PC-9 (cell line): ENCODE results near the gene PRKAG2. TPM values are rescaled to one million over a fixed set of nuclear protein-coding genes. Genes with fewer than 3 reads are reported as not detected.

Experiments used
- BruUV-seq: library from RNA; stranded (reverse); fragments of 400-500 nt; replicated peaks from 2 replicates; lab custom pipeline; 2021; lab: Mats Ljungman, UMichigan
- CTCF ChIA-PET: fragments of 300-600 bp; sonication (Branson Sonifier 250); formaldehyde crosslinking; loops from one replicate; lab custom pipeline; 2022; ENCODE audit warnings: antibody characterized with exemption; lab: Charles Lee
- POLR2A ChIA-PET: fragments of 300-600 bp; sonication (Branson Sonifier 250); formaldehyde crosslinking; loops from one replicate; lab custom pipeline; 2022; ENCODE audit warnings: antibody characterized with exemption; ENCODE audit not compliant: unreplicated experiment; lab: Charles Lee
- DNase-seq, 2 experiments: peaks; one replicate each; pipeline versions ENCODE4 v3.0.0 to v3.0.0-alpha.2; 2015 to 2022; ENCODE audit warnings: mixed read lengths in 1 of 2
- H2AFZ ChIP-seq: fragments of 200-600 bp; sonication (generic); 2 replicates; pipeline ENCODE4 v1.8.1; 2017; ENCODE audit warnings: antibody characterized with exemption
- H3F3A ChIP-seq: fragments of 200-600 bp; sonication (generic); 2 replicates; pipeline ENCODE4 v1.8.1; 2017; ENCODE audit warnings: antibody characterized with exemption, mild to moderate bottlenecking, low read depth; ENCODE audit not compliant: insufficient read depth
- H3K27ac ChIP-seq: fragments of 200-600 bp; sonication (generic); 2 replicates; pipeline ENCODE4 v1.6.1; 2016; ENCODE audit warnings: mixed run types
- H3K27me3 ChIP-seq: fragments of 200-600 bp; sonication (generic); 2 replicates; pipeline ENCODE4 v1.6.1; 2016; ENCODE audit warnings: low read depth, mixed run types; ENCODE audit not compliant: insufficient read depth
- H3K36me3 ChIP-seq: fragments of 200-600 bp; sonication (generic); 2 replicates; pipeline ENCODE4 v1.6.1; 2016; ENCODE audit warnings: low read depth, mixed run types
- H3K4me1 ChIP-seq: fragments of 200-600 bp; sonication (generic); replicated peaks from 2 replicates; pipeline ENCODE4 v1.6.1; 2016; ENCODE audit warnings: mixed run types; ENCODE audit not compliant: insufficient read depth
- H3K4me2 ChIP-seq: fragments of 200-600 bp; sonication (generic); 2 replicates; pipeline ENCODE4 v1.6.1; 2017; ENCODE audit warnings: mixed run types
- H3K4me3 ChIP-seq: fragments of 200-600 bp; sonication (generic); 2 replicates; pipeline ENCODE4 v1.6.1; 2016; ENCODE audit warnings: mixed run types
- H3K79me2 ChIP-seq: fragments of 200-600 bp; sonication (generic); 2 replicates; pipeline ENCODE4 v1.6.1; 2017; ENCODE audit warnings: low read depth, mixed run types
- H3K9me2 ChIP-seq: fragments of 200-600 bp; sonication (generic); 2 replicates; pipeline ENCODE4 v1.8.1; 2017; ENCODE audit warnings: mild to moderate bottlenecking; ENCODE audit not compliant: insufficient read depth
- H3K9me3 ChIP-seq: fragments of 200-600 bp; sonication (generic); 2 replicates; pipeline ENCODE4 v1.8.1; 2016; ENCODE audit warnings: low read depth; ENCODE audit not compliant: insufficient read depth
- H4K20me1 ChIP-seq: fragments of 200-600 bp; sonication (generic); 2 replicates; pipeline ENCODE4 v1.8.1; 2017; ENCODE audit not compliant: insufficient read depth
- EZH2 ChIP-seq: fragments of 200-600 bp; sonication (generic); IDR thresholded peaks from 2 replicates; pipeline ENCODE4 v1.8.0; 2017; ENCODE audit warnings: antibody characterized with exemption, low read depth
- intact Hi-C: fragments of 100-400 bp; cut with micrococcal nuclease; formaldehyde crosslinking; loops from one replicate; pipeline ENCODE4 v1.10.0; 2022; ENCODE audit not compliant: unreplicated experiment
- total RNA-seq: library from RNA; stranded (reverse); gene quantifications from 2 replicates; pipeline ENCODE4 v1.2.3, GENCODE V29; 2021
- TF ChIP-seq, protein P1 (sequence below): fragments of 200-600 bp; sonication (generic); conservative IDR thresholded peaks from 2 replicates; pipeline ENCODE4 v1.6.1; 2017; ENCODE audit warnings: mixed run types, antibody characterized with exemption, mild to moderate bottlenecking, moderate library complexity

Gene PRKAG2
- total RNA-seq, 1 experiment from 2014 or later, result 37.3 TPM

GRCh38 chr7:151805191-151805590, 71.7 kb downstream of the PRKAG2 start:
- Histone ChIP-seq H3K4me1 (peaks cover 10% of the 10 kb centered on the region), H3K9me3 (no peaks in the 10 kb centered on the region), H3K79me2 (no peaks in the 10 kb centered on the region), H3K27ac (no peak overlapping the region), H3K9me2 (no peaks in the 10 kb centered on the region), H4K20me1 (no peaks in the 10 kb centered on the region), H3F3A (no peaks in the 10 kb centered on the region), H3K36me3 (no peaks in the 10 kb centered on the region), H3K4me2 (no peak overlapping the region), H3K4me3 (no peak overlapping the region), H3K27me3 (peaks cover 6% of the 10 kb centered on the region; the same call in 1 of the 2 replicates), H2AFZ (no peak overlapping the region)
- CTCF ChIA-PET, result no interaction called here
- intact Hi-C loops, result no loop called here
- TF ChIP-seq, protein P1, sequence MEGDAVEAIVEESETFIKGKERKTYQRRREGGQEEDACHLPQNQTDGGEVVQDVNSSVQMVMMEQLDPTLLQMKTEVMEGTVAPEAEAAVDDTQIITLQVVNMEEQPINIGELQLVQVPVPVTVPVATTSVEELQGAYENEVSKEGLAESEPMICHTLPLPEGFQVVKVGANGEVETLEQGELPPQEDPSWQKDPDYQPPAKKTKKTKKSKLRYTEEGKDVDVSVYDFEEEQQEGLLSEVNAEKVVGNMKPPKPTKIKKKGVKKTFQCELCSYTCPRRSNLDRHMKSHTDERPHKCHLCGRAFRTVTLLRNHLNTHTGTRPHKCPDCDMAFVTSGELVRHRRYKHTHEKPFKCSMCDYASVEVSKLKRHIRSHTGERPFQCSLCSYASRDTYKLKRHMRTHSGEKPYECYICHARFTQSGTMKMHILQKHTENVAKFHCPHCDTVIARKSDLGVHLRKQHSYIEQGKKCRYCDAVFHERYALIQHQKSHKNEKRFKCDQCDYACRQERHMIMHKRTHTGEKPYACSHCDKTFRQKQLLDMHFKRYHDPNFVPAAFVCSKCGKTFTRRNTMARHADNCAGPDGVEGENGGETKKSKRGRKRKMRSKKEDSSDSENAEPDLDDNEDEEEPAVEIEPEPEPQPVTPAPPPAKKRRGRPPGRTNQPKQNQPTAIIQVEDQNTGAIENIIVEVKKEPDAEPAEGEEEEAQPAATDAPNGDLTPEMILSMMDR, result no peak
- TF ChIP-seq EZH2, result no peak
- no TSS peak for BruUV-seq
- POLR2A ChIA-PET, result no interaction called here
- DNase-seq, result no peak

DNA sequence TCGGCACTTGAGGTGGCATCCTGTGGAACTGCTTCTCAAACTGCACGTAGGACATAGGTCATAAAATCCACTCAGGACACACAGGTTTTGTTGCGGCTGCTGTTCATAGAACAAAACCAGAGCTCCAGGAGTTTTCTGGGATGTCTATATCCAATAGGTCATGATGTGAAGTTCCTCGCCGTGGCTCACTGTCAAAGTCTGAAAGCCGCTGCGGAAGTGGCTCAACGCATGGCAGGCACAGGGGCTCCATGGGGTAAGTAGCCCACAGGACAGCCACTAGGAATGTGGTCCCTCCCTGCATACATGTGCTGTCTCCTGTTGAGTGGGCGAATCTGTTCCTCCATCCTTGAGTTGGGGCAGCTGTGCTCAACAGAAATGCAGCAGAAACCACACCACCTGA, 72.2 kb downstream of the PRKAG2 start:
- Histone ChIP-seq H3K27me3 (peaks cover 6% of the 10 kb centered on the region; the same call in 1 of the 2 replicates), H3K36me3 (no peaks in the 10 kb centered on the region), H3F3A (no peaks in the 10 kb centered on the region), H2AFZ (no peak overlapping the region), H3K9me2 (no peaks in the 10 kb centered on the region), H3K4me3 (no peak overlapping the region), H3K4me1 (peaks cover 10% of the 10 kb centered on the region), H3K79me2 (no peaks in the 10 kb centered on the region), H4K20me1 (no peaks in the 10 kb centered on the region), H3K9me3 (no peaks in the 10 kb centered on the region), H3K4me2 (no peak overlapping the region), H3K27ac (no peak overlapping the region)
- intact Hi-C loops, result no loop called here
- ChIA-PET CTCF (no interaction called here), POLR2A (no interaction called here)
- TF ChIP-seq, protein P1, result no peak
- no peak for TF ChIP-seq EZH2
- DNase-seq, result no peak
- BruUV-seq, result no TSS peak

GRCh38 chr7:151803841-151804240, 73.1 kb downstream of the PRKAG2 start:
- intact Hi-C loops, result no loop called here
- H2AFZ ChIP-seq, result no peak overlapping the region
- no peak for DNase-seq
- no peak overlapping the region for H3K4me3 ChIP-seq
- no peak overlapping the region for H3K4me2 ChIP-seq
- H3K9me2 ChIP-seq, result no peaks in the 10 kb centered on the region
- H3F3A ChIP-seq, result no peaks in the 10 kb centered on the region
- H3K36me3 ChIP-seq, result no peaks in the 10 kb centered on the region
- peaks cover 6% of the 10 kb centered on the region; the same call in 1 of the 2 replicates for H3K27me3 ChIP-seq
- TF ChIP-seq, protein P1, result no peak
- TF ChIP-seq EZH2, result no peak
- BruUV-seq, result no TSS peak
- H3K79me2 ChIP-seq, result no peaks in the 10 kb centered on the region
- no peaks in the 10 kb centered on the region for H4K20me1 ChIP-seq
- POLR2A ChIA-PET, result no interaction called here
- no peak overlapping the region for H3K27ac ChIP-seq
- H3K4me1 ChIP-seq, result peaks cover 10% of the 10 kb centered on the region
- no peaks in the 10 kb centered on the region for H3K9me3 ChIP-seq
- CTCF ChIA-PET, result no interaction called here
